Measurements from ENCODE around the gene SCYL2.

DNA sequence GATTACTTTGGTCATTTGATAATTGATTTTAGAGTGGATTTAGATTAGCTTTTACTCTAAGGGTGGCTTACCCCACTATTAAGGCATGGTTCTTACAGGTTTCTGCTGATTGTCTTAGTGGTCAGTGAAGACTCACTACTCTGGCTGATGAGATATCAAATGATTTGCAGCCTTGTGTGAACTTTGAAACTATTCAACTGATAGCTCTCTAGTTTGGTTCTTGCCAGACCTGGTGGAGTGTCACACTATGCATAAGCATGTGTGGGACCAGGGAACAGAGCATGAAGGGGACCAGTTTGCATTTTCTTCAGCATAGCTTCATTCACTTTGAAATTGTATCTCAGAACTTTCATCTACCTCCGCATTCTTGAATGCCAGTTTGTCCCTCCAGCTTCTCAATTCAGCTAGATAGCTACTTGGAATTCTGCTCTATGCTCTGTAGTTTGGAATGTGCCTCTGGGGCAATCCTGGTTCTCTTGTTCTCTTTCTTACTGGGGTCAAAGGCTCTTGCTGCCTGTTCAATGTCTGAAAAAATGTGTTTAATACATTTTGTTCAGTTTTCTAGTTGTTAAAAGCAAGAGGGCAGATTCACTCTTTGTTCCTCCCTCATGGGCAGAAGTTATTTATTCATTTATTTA is 12.7 kb downstream of the SCYL2 start:
- TF ChIP-seq SNAI2 (CRISPR knock-in tag; IDR thresholded peaks at IDR 0.05) (no peak), ARNTL (CRISPR knock-in tag; IDR thresholded peaks at IDR 0.05; ENCODE audit: borderline replicate concordance, low read depth) (no peak), ZNF565 (CRISPR knock-in tag; conservative IDR thresholded peaks at IDR 0.05; ENCODE audit: low read depth) (no peak)
- TF ChIP-seq, protein P1, sequence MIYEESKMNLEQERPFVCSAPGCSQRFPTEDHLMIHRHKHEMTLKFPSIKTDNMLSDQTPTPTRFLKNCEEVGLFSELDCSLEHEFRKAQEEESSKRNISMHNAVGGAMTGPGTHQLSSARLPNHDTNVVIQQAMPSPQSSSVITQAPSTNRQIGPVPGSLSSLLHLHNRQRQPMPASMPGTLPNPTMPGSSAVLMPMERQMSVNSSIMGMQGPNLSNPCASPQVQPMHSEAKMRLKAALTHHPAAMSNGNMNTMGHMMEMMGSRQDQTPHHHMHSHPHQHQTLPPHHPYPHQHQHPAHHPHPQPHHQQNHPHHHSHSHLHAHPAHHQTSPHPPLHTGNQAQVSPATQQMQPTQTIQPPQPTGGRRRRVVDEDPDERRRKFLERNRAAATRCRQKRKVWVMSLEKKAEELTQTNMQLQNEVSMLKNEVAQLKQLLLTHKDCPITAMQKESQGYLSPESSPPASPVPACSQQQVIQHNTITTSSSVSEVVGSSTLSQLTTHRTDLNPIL (CRISPR knock-in tag; IDR thresholded peaks at IDR 0.05; ENCODE audit: low read depth): no peak
- TF ChIP-seq, protein P2, sequence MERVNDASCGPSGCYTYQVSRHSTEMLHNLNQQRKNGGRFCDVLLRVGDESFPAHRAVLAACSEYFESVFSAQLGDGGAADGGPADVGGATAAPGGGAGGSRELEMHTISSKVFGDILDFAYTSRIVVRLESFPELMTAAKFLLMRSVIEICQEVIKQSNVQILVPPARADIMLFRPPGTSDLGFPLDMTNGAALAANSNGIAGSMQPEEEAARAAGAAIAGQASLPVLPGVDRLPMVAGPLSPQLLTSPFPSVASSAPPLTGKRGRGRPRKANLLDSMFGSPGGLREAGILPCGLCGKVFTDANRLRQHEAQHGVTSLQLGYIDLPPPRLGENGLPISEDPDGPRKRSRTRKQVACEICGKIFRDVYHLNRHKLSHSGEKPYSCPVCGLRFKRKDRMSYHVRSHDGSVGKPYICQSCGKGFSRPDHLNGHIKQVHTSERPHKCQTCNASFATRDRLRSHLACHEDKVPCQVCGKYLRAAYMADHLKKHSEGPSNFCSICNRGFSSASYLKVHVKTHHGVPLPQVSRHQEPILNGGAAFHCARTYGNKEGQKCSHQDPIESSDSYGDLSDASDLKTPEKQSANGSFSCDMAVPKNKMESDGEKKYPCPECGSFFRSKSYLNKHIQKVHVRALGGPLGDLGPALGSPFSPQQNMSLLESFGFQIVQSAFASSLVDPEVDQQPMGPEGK (CRISPR knock-in tag; IDR thresholded peaks at IDR 0.05; ENCODE audit: borderline replicate concordance): no peak
